ENCODE data around the gene NSD2.
"Not testable (repeated sequence)": the region's sequence is repeated elsewhere in the genome, so short reads cannot be mapped to it uniquely, and the experiment has no call there.

NSD2 gene

DNA sequence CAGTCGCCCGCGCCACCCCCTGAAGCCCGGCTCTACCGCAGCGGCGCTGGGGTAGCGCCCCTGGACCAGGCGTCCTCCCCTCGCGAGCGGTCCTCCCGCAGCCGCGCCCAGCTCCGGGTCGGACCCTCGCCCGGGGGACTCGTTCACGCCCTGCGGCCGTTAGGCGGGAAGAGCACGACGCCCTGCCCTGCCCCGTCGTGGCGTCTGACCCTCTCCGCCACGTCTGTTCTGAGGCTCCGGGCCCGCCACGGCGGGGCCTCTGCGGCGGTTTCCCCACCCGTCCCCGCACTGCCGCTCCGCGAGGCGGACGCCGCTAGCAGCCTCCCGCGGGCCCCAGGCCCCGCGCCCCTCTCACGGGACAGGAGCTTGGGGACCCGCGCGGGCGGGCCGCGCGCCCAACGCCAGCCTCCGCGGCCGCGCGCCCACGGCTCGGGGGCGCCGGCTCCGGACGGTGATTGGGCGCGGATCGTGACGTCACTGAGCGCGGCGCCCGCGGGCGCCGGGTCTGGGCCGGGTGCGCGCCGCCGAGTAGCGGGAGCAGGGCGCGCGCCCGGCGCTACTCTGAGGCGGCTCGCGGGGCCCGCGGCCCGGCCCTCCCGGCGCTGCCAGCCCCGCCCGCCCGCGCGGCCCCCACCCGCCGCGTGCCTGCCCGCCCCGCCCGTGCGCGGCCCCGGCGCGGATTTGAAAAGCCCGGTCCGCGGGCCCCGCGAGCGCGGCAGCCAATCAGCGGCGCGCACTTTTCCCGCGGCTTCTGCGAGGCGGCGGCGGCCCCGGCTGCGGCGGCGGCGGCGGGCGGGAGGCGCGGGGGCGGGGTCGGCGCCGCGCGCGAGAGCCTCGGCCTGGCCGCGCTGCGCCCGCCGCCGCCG, at the start of gene NSD2:
Gene NSD2, plus strand, starts transcription at position 816 of the 866 bp plus-strand sequence. CDS start 29,262 bp downstream, outside the sequence.
- peak; percentile 92 for DNase-seq

GRCh38 chr4:1821679-1822567, 49.3 kb upstream of the NSD2 start:
- DNase-seq: no peak

- no peak for DNase-seq
Observed at GRCh38 chr4:1822568-1823544, 48.3 kb upstream of the NSD2 start.

GRCh38 chr4:1823545-1823932, 47.7 kb upstream of the NSD2 start:
- DNase-seq: no peak

DNA sequence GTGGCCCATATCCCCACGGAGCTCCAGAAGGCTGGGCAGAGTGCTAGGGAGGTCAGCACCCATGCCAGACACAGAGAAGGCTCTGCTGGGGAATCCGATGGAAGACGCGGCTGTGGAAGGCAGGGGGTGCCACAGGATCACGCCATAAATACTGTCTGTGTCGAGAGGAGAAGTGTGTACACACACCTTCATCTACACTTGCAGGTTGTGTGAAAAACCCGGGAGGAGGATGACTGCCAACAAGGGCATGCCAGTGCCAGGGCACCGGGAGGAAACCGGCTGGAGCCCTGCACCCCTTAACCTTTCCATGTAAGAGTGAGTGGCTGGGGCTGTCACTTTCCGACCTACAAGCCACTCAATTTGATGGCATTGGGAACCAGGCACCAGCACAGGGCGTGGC, 46.4 kb upstream of the NSD2 start:
- DNase-seq: no peak

- DNase-seq: no peak
Observed at GRCh38 chr4:1825326-1825725, 45.9 kb upstream of the NSD2 start.

GRCh38 chr4:1826531-1827350, 44.5 kb upstream of the NSD2 start:
- DNase-seq: no peak

DNA sequence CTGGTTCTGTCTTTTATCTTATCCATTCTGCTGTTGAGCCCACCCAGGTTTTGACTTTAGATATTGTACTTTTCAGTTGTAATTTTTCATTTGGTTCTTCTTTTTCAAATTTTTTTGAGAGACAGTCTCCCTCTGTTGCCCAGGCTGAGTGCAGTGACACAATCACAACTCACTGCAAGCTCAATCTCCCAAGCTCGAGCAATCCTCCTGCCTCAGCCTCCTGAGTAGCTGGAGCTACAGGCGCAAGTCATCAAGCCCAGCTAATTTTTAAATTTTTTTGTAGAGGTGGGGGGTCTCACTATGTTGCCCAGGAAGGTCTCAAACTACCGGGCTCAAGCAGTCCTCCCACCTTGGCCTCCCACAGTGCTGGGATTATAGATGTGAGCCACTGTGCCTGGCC, 41.0 kb upstream of the NSD2 start:
- no peak for DNase-seq

DNA sequence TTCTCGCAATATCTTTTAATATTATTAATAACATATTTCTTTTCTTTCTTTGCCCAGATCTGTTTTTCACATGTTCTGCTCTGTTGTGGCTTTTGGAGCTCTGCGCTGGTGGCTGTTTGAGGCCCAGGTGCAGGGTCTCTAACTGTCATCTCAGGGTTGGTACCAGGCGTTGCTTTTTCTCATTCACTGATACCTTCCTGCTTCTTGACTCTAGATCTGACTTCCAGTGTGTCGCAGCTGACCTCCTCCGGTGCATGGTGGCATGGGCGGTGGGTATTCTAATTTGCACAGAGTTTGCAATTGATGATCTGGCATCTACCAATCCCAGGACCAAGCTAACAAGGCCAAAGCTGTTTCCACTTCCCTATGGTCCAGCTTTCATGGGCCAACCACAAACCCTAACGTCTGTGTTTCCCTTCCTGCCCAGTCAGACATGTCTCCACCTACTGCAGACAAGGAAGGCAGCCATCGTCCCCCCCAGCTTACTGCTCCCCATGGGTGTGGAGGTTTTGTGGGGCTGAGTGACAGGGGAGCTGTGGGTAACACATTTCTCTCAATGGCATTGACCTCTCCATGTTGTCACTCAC, 40.5 kb upstream of the NSD2 start:
- no peak for DNase-seq

- no peak for DNase-seq
Observed at GRCh38 chr4:1831331-1831730, 39.9 kb upstream of the NSD2 start.

DNA sequence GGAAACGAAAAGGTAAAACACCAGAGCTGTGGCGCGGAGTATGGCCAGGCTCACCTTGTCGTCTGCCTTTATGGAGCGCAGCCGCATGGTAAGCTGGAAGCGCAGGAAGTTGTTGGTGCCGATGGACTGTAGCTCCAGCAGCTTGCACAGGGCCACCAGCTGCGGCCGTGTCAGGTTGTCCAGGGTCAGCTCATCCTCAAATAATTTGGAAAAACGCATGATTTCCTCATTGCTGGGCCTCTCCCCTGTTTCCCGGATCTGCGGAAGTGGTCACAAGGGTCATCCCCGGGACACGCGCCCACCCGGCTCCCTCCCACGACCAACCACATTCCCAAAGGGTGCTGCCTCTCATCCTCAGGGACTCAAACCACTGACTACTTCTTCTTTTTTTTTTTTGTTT, 38.5 kb upstream of the NSD2 start:
- DNase-seq: no peak

- DNase-seq: no peak
Observed at GRCh38 chr4:1833307-1834046, 37.7 kb upstream of the NSD2 start.

GRCh38 chr4:1834047-1834775, 37.0 kb upstream of the NSD2 start:
- no peak for DNase-seq

DNA sequence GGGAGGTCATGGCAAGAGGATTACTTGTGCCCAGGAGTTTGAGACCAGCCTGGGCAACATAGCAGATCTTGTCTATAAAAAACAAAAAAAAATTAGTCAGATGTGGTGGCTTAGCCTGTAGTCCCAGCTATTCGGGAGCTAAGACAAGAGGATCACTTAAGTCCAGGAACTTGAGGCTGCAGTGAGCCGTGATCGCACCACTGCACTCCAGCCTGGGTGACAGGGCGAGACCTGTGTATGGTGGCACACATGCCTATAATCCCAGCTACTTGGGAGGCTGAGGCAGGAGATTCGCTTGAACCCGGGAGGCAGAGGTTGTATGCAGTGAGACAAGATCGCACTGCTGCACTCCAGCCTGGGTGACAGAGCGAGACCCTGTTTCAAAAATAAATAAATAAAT, 35.4 kb upstream of the NSD2 start:
- DNase-seq: not testable (repeated sequence)

GRCh38 chr4:1836650-1837049, 34.5 kb upstream of the NSD2 start:
- DNase-seq: no peak

DNA sequence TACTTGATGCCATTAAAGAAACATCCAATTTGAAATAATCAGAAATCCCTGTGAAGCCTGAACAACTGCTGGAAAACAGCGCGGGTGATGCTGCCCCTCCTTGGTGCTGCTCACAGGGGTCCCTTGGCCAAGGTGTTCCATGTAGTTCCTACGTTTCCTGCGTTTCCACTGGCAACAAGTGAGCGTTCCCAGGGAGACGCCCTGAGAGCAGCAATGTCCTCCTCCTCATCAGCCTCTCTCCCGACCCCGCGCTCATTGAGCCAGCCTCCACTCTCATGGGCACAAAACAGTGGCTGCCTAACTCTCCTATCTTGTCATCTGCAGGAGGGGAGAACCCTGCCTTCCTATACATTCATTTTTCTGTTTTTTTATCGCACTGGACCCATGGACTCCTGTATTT, 34.1 kb upstream of the NSD2 start:
- no peak for DNase-seq

GRCh38 chr4:1839282-1839681, 31.9 kb upstream of the NSD2 start:
- no peak for DNase-seq

GRCh38 chr4:1841201-1841886, 29.8 kb upstream of the NSD2 start:
- DNase-seq: no peak

DNA sequence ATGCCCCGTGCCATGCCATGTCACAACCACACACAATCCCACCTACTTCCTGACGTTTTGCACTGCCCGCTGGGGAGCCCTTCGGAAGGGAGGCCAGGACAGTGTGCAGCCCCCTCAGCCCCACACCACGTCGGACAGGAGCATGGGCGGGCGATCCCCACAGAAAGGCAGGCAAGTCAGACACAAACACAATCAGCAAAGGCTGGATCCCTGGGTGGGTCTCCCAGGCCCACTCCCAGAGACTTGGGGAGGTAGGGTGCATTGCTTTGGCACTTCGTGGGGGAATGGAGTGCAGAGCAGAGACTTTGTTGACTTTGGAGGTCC, 29.3 kb upstream of the NSD2 start:
- DNase-seq: no peak

Measured in NCI-H345 (cell line).